ENCODE measurements around the gene METTL23. TPM values are rescaled to one million over a fixed set of nuclear protein-coding genes. Genes with fewer than 3 reads are reported as not detected.
A peak's percentile ranks its signal among the peaks of the same experiment; 100 is the strongest.
"Not testable (repeated sequence)": the region's sequence is repeated elsewhere in the genome, so short reads cannot be mapped to it uniquely, and the experiment has no call there.

The METTL23 gene
- total RNA-seq, 2 experiments from 2014 or later: 35.4 to 37.8 TPM

- no peak for TF ChIP-seq CTCF (IDR thresholded peaks at IDR 0.05)
- POLR2A ChIA-PET: no interaction called here
- intact Hi-C loops (cut with DNase I, micrococcal nuclease): no loop called here
- CTCF ChIA-PET: no interaction called here
- no peaks in the 10 kb centered on the region for H3K4me1 Mint-ChIP-seq (ENCODE audit: low read depth)
- H3K4me3 Mint-ChIP-seq: no peak overlapping the region
- ATAC-seq (ENCODE audit: poor library complexity) (no peak), DNase-seq (peak in 1 of 14 experiments; percentile 11)
- H3K4me1 ChIP-seq (ENCODE audit: insufficient read depth, low read length): peaks cover 3% of the 10 kb centered on the region
- H3K9me3 ChIP-seq (ENCODE audit: control insufficient read depth in 1 of 2, insufficient read depth in 1 of 2, low read length in 2 of 2): no peaks in the 10 kb centered on the region
- H3K9me3 Mint-ChIP-seq: no peaks in the 10 kb centered on the region
- no peak overlapping the region for H3K4me3 ChIP-seq (ENCODE audit: low read length)
- H3K27me3 Mint-ChIP-seq: no peaks in the 10 kb centered on the region
- no peak overlapping the region for H3K27ac ChIP-seq (ENCODE audit: low read depth in 1 of 2, low read length in 2 of 2)
- H3K36me3 Mint-ChIP-seq (ENCODE audit: low read depth): no peaks in the 10 kb centered on the region
- H3K27ac Mint-ChIP-seq: no peak overlapping the region
- no peaks in the 10 kb centered on the region for H3K36me3 ChIP-seq (ENCODE audit: insufficient read depth, low read length)
- H3K27me3 ChIP-seq (ENCODE audit: control insufficient read depth in 1 of 2, insufficient read depth in 2 of 2, low read length in 2 of 2): no peaks in the 10 kb centered on the region
Measured at GRCh38 chr17:76696763-76697701, 29.6 kb upstream of the METTL23 start.

- Mint-ChIP-seq H3K4me1 (ENCODE audit: low read depth) (no peaks in the 10 kb centered on the region), H3K9me3 (no peaks in the 10 kb centered on the region), H3K36me3 (ENCODE audit: low read depth) (no peaks in the 10 kb centered on the region), H3K27ac (no peak overlapping the region), H3K4me3 (no peak overlapping the region), H3K27me3 (no peaks in the 10 kb centered on the region)
- intact Hi-C loops (cut with DNase I, micrococcal nuclease): no loop called here
- Histone ChIP-seq H3K27ac (ENCODE audit: low read depth in 1 of 2, low read length in 2 of 2) (no peak overlapping the region), H3K27me3 (ENCODE audit: control insufficient read depth in 1 of 2, insufficient read depth in 2 of 2, low read length in 2 of 2) (no peaks in the 10 kb centered on the region), H3K4me1 (ENCODE audit: insufficient read depth, low read length) (peaks cover 3% of the 10 kb centered on the region), H3K9me3 (ENCODE audit: control insufficient read depth in 1 of 2, insufficient read depth in 1 of 2, low read length in 2 of 2) (no peaks in the 10 kb centered on the region), H3K36me3 (ENCODE audit: insufficient read depth, low read length) (no peaks in the 10 kb centered on the region), H3K4me3 (ENCODE audit: low read length) (no peak overlapping the region)
- no peak for ATAC-seq (ENCODE audit: poor library complexity)
- ChIA-PET CTCF (no interaction called here), POLR2A (no interaction called here)
- no peak for DNase-seq
- no peak for TF ChIP-seq CTCF (IDR thresholded peaks at IDR 0.05)
Measured at GRCh38 chr17:76697702-76698465, 28.8 kb upstream of the METTL23 start.

DNA sequence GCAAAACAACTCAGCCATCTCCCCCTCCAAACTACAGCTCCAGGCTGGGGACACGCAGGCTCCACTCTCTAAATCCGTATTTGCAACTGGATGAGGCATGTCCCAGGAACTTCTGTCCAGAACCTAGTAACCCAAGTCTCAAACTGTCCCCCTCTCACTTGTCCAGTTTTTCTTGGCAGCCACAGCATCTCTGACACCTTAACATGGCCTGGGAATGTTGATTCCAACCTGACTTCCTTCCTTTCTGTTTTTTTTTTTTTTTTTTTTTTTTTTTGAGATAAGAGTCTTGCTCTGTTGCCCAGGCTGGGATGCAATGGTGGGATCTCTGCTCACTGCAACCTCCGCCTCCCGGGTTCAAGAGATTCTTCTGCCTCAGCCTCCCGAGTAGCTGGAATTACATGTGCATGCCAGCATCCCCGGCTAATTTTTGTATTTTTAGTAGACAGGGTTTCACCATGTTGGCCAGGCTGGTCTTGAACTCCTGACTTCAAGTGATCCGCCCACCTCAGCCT, 28.1 kb upstream of the METTL23 start:
- intact Hi-C loops (cut with DNase I, micrococcal nuclease); H3K4me1 ChIP-seq (ENCODE audit: insufficient read depth, low read length); CTCF ChIA-PET; H3K27ac ChIP-seq (ENCODE audit: low read depth in 1 of 2, low read length in 2 of 2); H3K36me3 Mint-ChIP-seq (ENCODE audit: low read depth); H3K27me3 Mint-ChIP-seq; H3K4me1 Mint-ChIP-seq (ENCODE audit: low read depth); H3K4me3 ChIP-seq (ENCODE audit: low read length); H3K27ac Mint-ChIP-seq; POLR2A ChIA-PET; H3K4me3 Mint-ChIP-seq; ATAC-seq (ENCODE audit: poor library complexity); H3K27me3 ChIP-seq (ENCODE audit: control insufficient read depth in 1 of 2, insufficient read depth in 2 of 2, low read length in 2 of 2); H3K9me3 ChIP-seq (ENCODE audit: control insufficient read depth in 1 of 2, insufficient read depth in 1 of 2, low read length in 2 of 2); DNase-seq; H3K9me3 Mint-ChIP-seq; H3K36me3 ChIP-seq (ENCODE audit: insufficient read depth, low read length): not testable (repeated sequence)
